GM18907 (cell line): ENCODE data around the gene FYB1.
"Not testable (repeated sequence)": the region's sequence is repeated elsewhere in the genome, so short reads cannot be mapped to it uniquely, and the experiment has no call there.

Experiments
- ATAC-seq: cut with Tn5 transposase; IDR thresholded peaks from one replicate; pipeline ENCODE4 v1.9.1; 2021; ENCODE audit warnings: mild to moderate bottlenecking, moderate library complexity; ENCODE audit not compliant: unreplicated experiment

The FYB1 gene

GRCh38 chr5:39231705-39232525 lies 12.6 kb upstream of the FYB1 start:
- ATAC-seq: no peak

- no peak for ATAC-seq
Measured at GRCh38 chr5:39228596-39228995, 9.2 kb upstream of the FYB1 start.

GRCh38 chr5:39226558-39226957 lies 7.2 kb upstream of the FYB1 start:
- ATAC-seq: no peak

- no peak for ATAC-seq
Measured at GRCh38 chr5:39226100-39226451, 6.7 kb upstream of the FYB1 start.

- ATAC-seq: no peak
Measured at GRCh38 chr5:39225405-39226099, 6.2 kb upstream of the FYB1 start.

GRCh38 chr5:39224196-39224761 lies 4.9 kb upstream of the FYB1 start:
- no peak for ATAC-seq

- no peak for ATAC-seq
Measured at GRCh38 chr5:39223565-39224156, 4.3 kb upstream of the FYB1 start.

- not testable (repeated sequence) for ATAC-seq
Measured at GRCh38 chr5:39221671-39222070, 2.3 kb upstream of the FYB1 start.

GRCh38 chr5:39220280-39221030 lies 1.1 kb upstream of the FYB1 start:
- no peak for ATAC-seq

- no peak for ATAC-seq
Measured at GRCh38 chr5:39218482-39219402, 621 bp downstream of the FYB1 start.

GRCh38 chr5:39217365-39218281 lies 1.7 kb downstream of the FYB1 start:
- ATAC-seq: peak; percentile 87

GRCh38 chr5:39216631-39217030 lies 2.7 kb downstream of the FYB1 start:
- no peak for ATAC-seq

- ATAC-seq: no peak
Measured at GRCh38 chr5:39215857-39216256, 3.5 kb downstream of the FYB1 start.

- ATAC-seq: no peak
Measured at GRCh38 chr5:39214912-39215709, 4.3 kb downstream of the FYB1 start.

- no peak for ATAC-seq
Measured at GRCh38 chr5:39213447-39214207, 5.7 kb downstream of the FYB1 start.

- no peak for ATAC-seq
Measured at GRCh38 chr5:39211773-39212172, 7.6 kb downstream of the FYB1 start.

GRCh38 chr5:39209924-39210323 lies 9.4 kb downstream of the FYB1 start:
- ATAC-seq: peak; percentile 82
